Smooth muscle cell (in vitro differentiated cells): ENCODE data around the gene GRIK4. TPM values are rescaled to one million over a fixed set of nuclear protein-coding genes. Genes with fewer than 3 reads are reported as not detected.

Experiments
- DNase-seq: peaks from one replicate; lab custom pipeline; 2025; ENCODE audit not compliant: unreplicated experiment; lab: John Stamatoyannopoulos, UW
- H2AFZ ChIP-seq: fragments of 200-600 bp; sonication (generic); 2 replicates; pipeline ENCODE4 v1.6.0; 2016; ENCODE audit warnings: antibody characterized with exemption, low read depth, mild to moderate bottlenecking
- H3F3A ChIP-seq: fragments of 200-600 bp; sonication (generic); 2 replicates; pipeline ENCODE4 v1.6.0; 2017; ENCODE audit warnings: antibody characterized with exemption, low read depth
- H3K27ac ChIP-seq: fragments of 200-600 bp; sonication (generic); 2 replicates; pipeline ENCODE4 v1.5.1; 2016; ENCODE audit warnings: low read depth, mild to moderate bottlenecking
- H3K27me3 ChIP-seq: fragments of 200-600 bp; sonication (generic); 2 replicates; pipeline ENCODE4 v1.6.1; 2016; ENCODE audit warnings: low read depth, mild to moderate bottlenecking
- H3K36me3 ChIP-seq: fragments of 200-600 bp; sonication (generic); 2 replicates; pipeline ENCODE4 v1.5.1; 2016; ENCODE audit warnings: low read depth
- H3K4me1 ChIP-seq: fragments of 200-600 bp; sonication (generic); 2 replicates; pipeline ENCODE4 v1.5.1; 2016; ENCODE audit warnings: low read depth
- H3K4me2 ChIP-seq: fragments of 200-600 bp; sonication (generic); 2 replicates; pipeline ENCODE4 v1.6.0; 2016; ENCODE audit warnings: mild to moderate bottlenecking
- H3K4me3 ChIP-seq: fragments of 200-600 bp; sonication (generic); 2 replicates; pipeline ENCODE4 v1.5.1; 2016; ENCODE audit warnings: mild to moderate bottlenecking
- H3K79me2 ChIP-seq: fragments of 200-600 bp; sonication (generic); 2 replicates; pipeline ENCODE4 v1.6.0; 2016; ENCODE audit warnings: low read depth, mild to moderate bottlenecking
- H3K9ac ChIP-seq: fragments of 200-600 bp; sonication (generic); 2 replicates; pipeline ENCODE4 v1.6.0; 2016; ENCODE audit warnings: low read depth
- H3K9me3 ChIP-seq: fragments of 200-600 bp; sonication (generic); replicated peaks from 2 replicates; pipeline ENCODE4 v1.5.1; 2016; ENCODE audit warnings: low read depth
- H4K20me1 ChIP-seq: fragments of 200-600 bp; sonication (generic); 2 replicates; pipeline ENCODE4 v1.6.0; 2016; ENCODE audit warnings: low read depth
- WGBS: methylation state at CpG from one replicate; pipeline ENCODE4 v1.1.7; 2016; ENCODE audit warnings: low lambda C conversion rate; 5-methylcytosine and 5-hydroxymethylcytosine counted together
- polyA plus RNA-seq: library from polyadenylated mRNA; unstranded; fragments of >200 nt; fragmentation: Nextera tagmentation; extraction: Ambion mirVana; gene quantifications from 2 replicates; pipeline ENCODE4 v1.2.1, GENCODE V29; 2016
- total RNA-seq: library from RNA; depleted of rRNA; stranded (reverse); fragments of >200 nt; gene quantifications from 2 replicates; pipeline ENCODE4 v1.2.3, GENCODE V29; 2014
- TF ChIP-seq, protein P1 (sequence below): fragments of 200-600 bp; sonication (generic); IDR thresholded peaks from 2 replicates; pipeline ENCODE4 v1.5.1; 2017; ENCODE audit warnings: borderline replicate concordance, mild to moderate bottlenecking, antibody characterized with exemption; ENCODE audit not compliant: insufficient read depth, poor library complexity, severe bottlenecking

The GRIK4 gene
- total and polyA plus RNA-seq, 2 experiments from 2014 or later: not detected

- H3K79me2 ChIP-seq: no peaks in the 10 kb centered on the region
- no peaks in the 10 kb centered on the region for H3K9me3 ChIP-seq
- H3K9ac ChIP-seq: no peak overlapping the region
- no peak overlapping the region for H3K27ac ChIP-seq
- H4K20me1 ChIP-seq: no peaks in the 10 kb centered on the region
- H3F3A ChIP-seq: no peaks in the 10 kb centered on the region
- H3K4me3 ChIP-seq: no peak overlapping the region
- no peaks in the 10 kb centered on the region for H3K36me3 ChIP-seq
- TF ChIP-seq, protein P1, sequence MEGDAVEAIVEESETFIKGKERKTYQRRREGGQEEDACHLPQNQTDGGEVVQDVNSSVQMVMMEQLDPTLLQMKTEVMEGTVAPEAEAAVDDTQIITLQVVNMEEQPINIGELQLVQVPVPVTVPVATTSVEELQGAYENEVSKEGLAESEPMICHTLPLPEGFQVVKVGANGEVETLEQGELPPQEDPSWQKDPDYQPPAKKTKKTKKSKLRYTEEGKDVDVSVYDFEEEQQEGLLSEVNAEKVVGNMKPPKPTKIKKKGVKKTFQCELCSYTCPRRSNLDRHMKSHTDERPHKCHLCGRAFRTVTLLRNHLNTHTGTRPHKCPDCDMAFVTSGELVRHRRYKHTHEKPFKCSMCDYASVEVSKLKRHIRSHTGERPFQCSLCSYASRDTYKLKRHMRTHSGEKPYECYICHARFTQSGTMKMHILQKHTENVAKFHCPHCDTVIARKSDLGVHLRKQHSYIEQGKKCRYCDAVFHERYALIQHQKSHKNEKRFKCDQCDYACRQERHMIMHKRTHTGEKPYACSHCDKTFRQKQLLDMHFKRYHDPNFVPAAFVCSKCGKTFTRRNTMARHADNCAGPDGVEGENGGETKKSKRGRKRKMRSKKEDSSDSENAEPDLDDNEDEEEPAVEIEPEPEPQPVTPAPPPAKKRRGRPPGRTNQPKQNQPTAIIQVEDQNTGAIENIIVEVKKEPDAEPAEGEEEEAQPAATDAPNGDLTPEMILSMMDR: no peak
- no peak overlapping the region for H2AFZ ChIP-seq
- 76% methylated on average over 7 of the region's 7 CpGs for WGBS
- H3K27me3 ChIP-seq: peaks cover 12% of the 10 kb centered on the region
- peaks cover 10% of the 10 kb centered on the region for H3K4me1 ChIP-seq
- no peak for DNase-seq
- H3K4me2 ChIP-seq: no peak overlapping the region
Measured at GRCh38 chr11:120569861-120570260, 58.3 kb downstream of the GRIK4 start.

DNA sequence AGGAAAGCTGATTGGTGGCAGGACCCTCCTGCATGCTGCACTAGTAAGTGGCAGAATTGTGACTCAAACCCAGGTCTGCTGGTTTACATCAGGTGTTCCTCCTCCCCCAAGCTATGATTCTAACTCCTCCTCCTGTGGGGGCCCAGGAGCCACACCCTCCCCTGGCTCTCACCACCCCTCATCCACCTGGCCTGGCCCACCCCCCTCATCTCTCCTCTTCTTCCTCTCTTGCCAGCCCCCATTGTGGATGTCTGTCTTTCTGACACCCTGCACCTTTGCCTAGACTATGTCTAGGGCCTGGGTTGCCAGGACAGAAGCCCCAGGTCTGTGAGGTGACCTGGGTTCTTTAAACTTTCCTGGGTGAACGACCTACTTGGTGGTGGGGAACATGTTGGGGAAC lies 59.9 kb downstream of the GRIK4 start:
- H3K4me2 ChIP-seq: no peak overlapping the region
- DNase-seq: no peak
- H3K9ac ChIP-seq: no peak overlapping the region
- H3K9me3 ChIP-seq: no peaks in the 10 kb centered on the region
- H3F3A ChIP-seq: no peaks in the 10 kb centered on the region
- 71% methylated on average over 1 of the region's 1 CpG for WGBS
- no peaks in the 10 kb centered on the region for H3K79me2 ChIP-seq
- peaks cover 12% of the 10 kb centered on the region for H3K27me3 ChIP-seq
- TF ChIP-seq, protein P1: no peak
- H3K4me3 ChIP-seq: no peak overlapping the region
- no peak overlapping the region for H3K27ac ChIP-seq
- H4K20me1 ChIP-seq: no peaks in the 10 kb centered on the region
- no peaks in the 10 kb centered on the region for H3K36me3 ChIP-seq
- no peak overlapping the region for H2AFZ ChIP-seq
- no peaks in the 10 kb centered on the region for H3K4me1 ChIP-seq

GRCh38 chr11:120573756-120574354 lies 62.3 kb downstream of the GRIK4 start:
- Histone ChIP-seq H3K4me2 (no peak overlapping the region), H3K36me3 (no peaks in the 10 kb centered on the region), H3K9ac (no peak overlapping the region), H3K9me3 (no peaks in the 10 kb centered on the region), H2AFZ (no peak overlapping the region), H3K27me3 (peaks cover 29% of the 10 kb centered on the region), H3K27ac (no peak overlapping the region), H3K79me2 (no peaks in the 10 kb centered on the region), H4K20me1 (no peaks in the 10 kb centered on the region), H3K4me3 (no peak overlapping the region), H3K4me1 (no peaks in the 10 kb centered on the region), H3F3A (no peaks in the 10 kb centered on the region)
- DNase-seq: no peak
- 94% methylated on average over 10 of the region's 10 CpGs for WGBS
- TF ChIP-seq, protein P1: no peak

- WGBS: 70% methylated on average over 8 of the region's 8 CpGs
- H3K4me3 ChIP-seq: no peak overlapping the region
- no peak overlapping the region for H3K9ac ChIP-seq
Measured at GRCh38 chr11:120574876-120575275, 63.3 kb downstream of the GRIK4 start.

More at GRCh38 chr11:120574876-120575275, 63.3 kb downstream of the GRIK4 start:
- TF ChIP-seq, protein P1: no peak
- no peaks in the 10 kb centered on the region for H3K9me3 ChIP-seq
- no peaks in the 10 kb centered on the region for H3K36me3 ChIP-seq
- H3K27me3 ChIP-seq: peaks cover 24% of the 10 kb centered on the region
- no peak overlapping the region for H3K27ac ChIP-seq
- no peak overlapping the region for H3K4me2 ChIP-seq
- H2AFZ ChIP-seq: no peak overlapping the region
- H3K4me1 ChIP-seq: no peaks in the 10 kb centered on the region
- no peaks in the 10 kb centered on the region for H4K20me1 ChIP-seq
- H3F3A ChIP-seq: no peaks in the 10 kb centered on the region
- H3K79me2 ChIP-seq: no peaks in the 10 kb centered on the region
- no peak for DNase-seq
